OCI-LY3 (cell line): Measurements from ENCODE around the gene FRMD8.

ENCODE experiments used
- CTCF ChIP-seq: fragments of 200-600, 300-600 bp; sonication (generic); IDR thresholded peaks from 2 replicates; pipeline ENCODE4 v1.5.1; 2014; ENCODE audit warnings: antibody characterized with exemption, low read length, low read depth
- EZH2phosphoT487 ChIP-seq: fragments of 200-600 bp; shearing (Covaris generic); IDR thresholded peaks from 2 replicates; pipeline ENCODE4 v1.6.1; 2018; ENCODE audit warnings: antibody characterized with exemption, mixed run types, low read depth

DNA sequence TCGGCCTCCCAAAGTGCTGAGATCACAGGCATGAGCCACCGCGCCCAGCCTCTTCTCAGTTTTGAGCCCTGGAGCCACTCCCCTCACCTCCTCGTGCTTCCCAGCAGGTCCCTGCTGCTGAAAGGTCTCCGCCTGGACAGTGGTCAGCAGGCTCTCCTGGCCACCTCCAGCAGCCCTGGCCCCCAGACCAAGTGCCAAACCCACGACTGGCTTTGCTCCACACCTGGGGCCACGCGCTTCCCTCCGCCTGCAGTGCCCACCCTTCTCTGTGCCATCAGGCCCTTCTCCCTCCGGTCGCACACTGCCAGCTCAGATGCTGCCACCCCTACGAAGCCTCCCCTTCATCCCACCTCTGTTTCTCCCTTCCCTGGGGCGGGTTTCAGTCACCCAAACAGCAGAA is 12.8 kb downstream of the FRMD8 start:
- TF ChIP-seq CTCF (no peak), EZH2phosphoT487 (no peak)
